ENCODE data around the gene FSTL4. TPM values are rescaled to one million over a fixed set of nuclear protein-coding genes. Genes with fewer than 3 reads are reported as not detected.

FSTL4 gene
- total and polyA plus RNA-seq, 2 donors (not counting 1 experiment from before 2014, with no cell fraction given), result 0.31 to 6.7 TPM

- H3K79me2 ChIP-seq (ENCODE audit: control insufficient read depth, insufficient read depth, low read length), result no peaks in the 10 kb centered on the region
- H4K20me1 ChIP-seq (ENCODE audit: control insufficient read depth, insufficient read depth, low read length, poor library complexity, severe bottlenecking), result no peaks in the 10 kb centered on the region
- peaks cover 0 to 8% (median 0%) of the 10 kb centered on the region in 4 experiments for H3K27me3 ChIP-seq (replicated peaks in 1 of 4; ENCODE audit: control extremely low read depth in 1 of 4, control insufficient read depth in 3 of 4, insufficient read depth in 4 of 4, low read length in 3 of 4)
- Mint-ChIP-seq H3K27me3 (peaks cover 35% of the 10 kb centered on the region), H3K27ac (no peak overlapping the region), H3K4me3 (no peak overlapping the region), H3K9me3 (ENCODE audit: insufficient read depth) (no peaks in the 10 kb centered on the region), H3K4me1 (no peaks in the 10 kb centered on the region)
- no peak overlapping the region for H3K4me2 ChIP-seq (replicated peaks; ENCODE audit: low read depth, low read length, poor library complexity, severe bottlenecking)
- intact Hi-C loops (cut with micrococcal nuclease), result no loop called here
- CTCF ChIA-PET, result no interaction called here
- no peak overlapping the region for H2AFZ ChIP-seq (ENCODE audit: insufficient read depth, low read depth, low read length, poor library complexity, severe bottlenecking)
- H3K4me3 ChIP-seq (ENCODE audit: control extremely low read depth in 1 of 5, extremely low read depth in 1 of 5, insufficient read depth in 1 of 5, low read depth in 2 of 5, low read length in 4 of 5), result no peak overlapping the region
- no peak overlapping the region for H3K27ac ChIP-seq (ENCODE audit: low read length in 2 of 2)
- H3K4me1 ChIP-seq (ENCODE audit: control insufficient read depth in 2 of 2, insufficient read depth in 2 of 2, low read length in 2 of 2), result no peaks in the 10 kb centered on the region
- DNase-seq, result no peak
- no peak overlapping the region for H3K9ac ChIP-seq (ENCODE audit: low read length)
- H3K36me3 ChIP-seq (replicated peaks in 1 of 2; ENCODE audit: control extremely low read depth in 1 of 2, control insufficient read depth in 1 of 2, extremely low read depth in 1 of 2, insufficient read depth in 2 of 2, low read length in 1 of 2), result no peaks in the 10 kb centered on the region
- H3K9me3 ChIP-seq (ENCODE audit: control extremely low read depth in 1 of 3, control insufficient read depth in 2 of 3, insufficient read depth in 1 of 3, low read length in 2 of 3), result no peaks in the 10 kb centered on the region
- POLR2A ChIA-PET, result no interaction called here
- TF ChIP-seq EZH2 (IDR thresholded peaks at IDR 0.05; ENCODE audit: borderline replicate concordance, insufficient read depth, low read depth, low read length, poor library complexity, severe bottlenecking) (no peak), CTCF (IDR thresholded peaks at IDR 0.05) (no peak)
- no CpG with 5 or more reads among the region's 3 CpGs for WGBS (ENCODE audit: insufficient coverage)
- no peak for ATAC-seq (ENCODE audit: low read depth)
These were observed 140.6 kb downstream of the FSTL4 start for GRCh38 chr5:133471699-133472098.

GRCh38 chr5:133470841-133471240 lies 141.5 kb downstream of the FSTL4 start:
- no peak overlapping the region for H3K27ac ChIP-seq (ENCODE audit: low read length in 2 of 2)
- Mint-ChIP-seq H3K9me3 (ENCODE audit: insufficient read depth) (no peaks in the 10 kb centered on the region), H3K27me3 (peaks cover 27% of the 10 kb centered on the region), H3K27ac (no peak overlapping the region), H3K4me1 (no peaks in the 10 kb centered on the region), H3K4me3 (no peak overlapping the region)
- H3K9ac ChIP-seq (ENCODE audit: low read length), result no peak overlapping the region
- intact Hi-C loops (cut with micrococcal nuclease), result no loop called here
- no peaks in the 10 kb centered on the region for H3K79me2 ChIP-seq (ENCODE audit: control insufficient read depth, insufficient read depth, low read length)
- H3K4me2 ChIP-seq (replicated peaks; ENCODE audit: low read depth, low read length, poor library complexity, severe bottlenecking), result no peak overlapping the region
- ChIA-PET POLR2A (interaction anchor here (0.6 kb wide), 1 partner anchor 596 kb away, joined by 10 read pairs; no protein-coding TSS in a partner anchor), CTCF (no interaction called here)
- H3K9me3 ChIP-seq (ENCODE audit: control extremely low read depth in 1 of 3, control insufficient read depth in 2 of 3, insufficient read depth in 1 of 3, low read length in 2 of 3), result no peaks in the 10 kb centered on the region
- no peak overlapping the region for H2AFZ ChIP-seq (ENCODE audit: insufficient read depth, low read depth, low read length, poor library complexity, severe bottlenecking)
- no peak overlapping the region for H3K4me3 ChIP-seq (ENCODE audit: control extremely low read depth in 1 of 5, extremely low read depth in 1 of 5, insufficient read depth in 1 of 5, low read depth in 2 of 5, low read length in 4 of 5)
- H3K4me1 ChIP-seq (ENCODE audit: control insufficient read depth in 2 of 2, insufficient read depth in 2 of 2, low read length in 2 of 2), result no peaks in the 10 kb centered on the region
- no peaks in the 10 kb centered on the region for H4K20me1 ChIP-seq (ENCODE audit: control insufficient read depth, insufficient read depth, low read length, poor library complexity, severe bottlenecking)
- ATAC-seq (ENCODE audit: low read depth) (no peak), DNase-seq (no peak)
- no peaks in the 10 kb centered on the region for H3K36me3 ChIP-seq (replicated peaks in 1 of 2; ENCODE audit: control extremely low read depth in 1 of 2, control insufficient read depth in 1 of 2, extremely low read depth in 1 of 2, insufficient read depth in 2 of 2, low read length in 1 of 2)
- no peak for TF ChIP-seq EZH2 (IDR thresholded peaks at IDR 0.05; ENCODE audit: borderline replicate concordance, insufficient read depth, low read depth, low read length, poor library complexity, severe bottlenecking)
- TF ChIP-seq CTCF (IDR thresholded peaks at IDR 0.05), result no peak
- H3K27me3 ChIP-seq (replicated peaks in 1 of 4; ENCODE audit: control extremely low read depth in 1 of 4, control insufficient read depth in 3 of 4, insufficient read depth in 4 of 4, low read length in 3 of 4), result peaks cover 0 to 8% (median 0%) of the 10 kb centered on the region in 4 experiments
- WGBS (ENCODE audit: insufficient coverage), result no CpG with 5 or more reads among the region's 3 CpGs

Measured in B cell (primary cell).